ENCODE measurements around the gene STK39.

STK39 gene

GRCh38 chr2:168157070-168157469 is 90.3 kb downstream of the STK39 start:
- no peak for DNase-seq

GRCh38 chr2:168156661-168157060 is 90.7 kb downstream of the STK39 start:
- DNase-seq = no peak

DNA sequence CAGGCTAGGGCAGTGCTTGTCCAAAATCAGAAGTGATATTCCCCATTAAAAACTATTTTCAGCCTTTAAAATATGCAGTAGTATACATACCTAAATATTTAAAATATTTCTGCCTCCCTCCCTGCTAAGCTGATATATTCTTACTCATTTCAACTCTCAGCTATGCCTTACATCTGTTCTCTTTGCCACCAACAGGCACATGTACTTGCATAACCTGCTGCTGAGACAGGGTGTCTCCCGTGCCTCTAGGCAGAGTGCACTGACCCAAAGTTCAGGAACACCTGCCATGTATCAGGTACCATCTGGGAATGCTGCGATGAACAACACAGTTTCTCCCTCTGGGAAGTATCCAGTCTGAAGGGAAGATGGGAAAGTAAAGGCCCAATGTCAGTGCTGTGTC is 91.7 kb downstream of the STK39 start:
- DNase-seq = no peak

GRCh38 chr2:168155046-168155445 is 92.3 kb downstream of the STK39 start:
- DNase-seq = no peak

DNA sequence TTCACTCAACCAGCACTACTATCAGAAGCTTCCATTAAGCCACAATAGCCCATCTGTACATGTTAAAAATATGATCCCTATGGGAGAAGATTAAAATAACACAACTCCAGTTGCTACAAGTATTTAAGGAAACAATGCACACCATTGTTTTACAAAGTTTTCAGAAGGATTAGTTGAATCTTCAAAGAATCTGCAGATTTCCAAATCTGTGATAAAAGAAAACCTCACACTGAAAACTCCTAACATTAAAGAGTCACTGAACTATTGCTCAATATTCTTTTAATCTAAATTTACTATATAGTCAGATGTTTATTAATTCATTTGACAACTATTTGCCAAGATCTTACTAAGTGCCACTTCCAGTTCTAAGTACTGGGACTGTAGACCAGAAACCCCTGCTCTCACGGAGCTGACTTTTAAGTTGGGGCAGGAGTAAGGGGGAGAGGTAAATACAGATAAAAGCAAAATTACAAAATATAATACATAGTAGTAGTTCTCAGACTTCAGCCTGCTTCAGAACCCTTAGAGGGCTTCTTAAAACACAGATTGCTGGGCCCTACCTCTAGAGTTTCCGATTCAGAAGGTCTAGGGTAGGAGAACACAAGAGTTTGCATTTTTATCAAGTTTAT is 94.4 kb downstream of the STK39 start:
- no peak for DNase-seq

- DNase-seq = no peak
These were observed 97.4 kb downstream of the STK39 start for GRCh38 chr2:168149986-168150385.

- DNase-seq = no peak
These were observed 98.0 kb downstream of the STK39 start for GRCh38 chr2:168149150-168149974.

GRCh38 chr2:168147830-168148794 is 99.3 kb downstream of the STK39 start:
- DNase-seq = no peak

DNA sequence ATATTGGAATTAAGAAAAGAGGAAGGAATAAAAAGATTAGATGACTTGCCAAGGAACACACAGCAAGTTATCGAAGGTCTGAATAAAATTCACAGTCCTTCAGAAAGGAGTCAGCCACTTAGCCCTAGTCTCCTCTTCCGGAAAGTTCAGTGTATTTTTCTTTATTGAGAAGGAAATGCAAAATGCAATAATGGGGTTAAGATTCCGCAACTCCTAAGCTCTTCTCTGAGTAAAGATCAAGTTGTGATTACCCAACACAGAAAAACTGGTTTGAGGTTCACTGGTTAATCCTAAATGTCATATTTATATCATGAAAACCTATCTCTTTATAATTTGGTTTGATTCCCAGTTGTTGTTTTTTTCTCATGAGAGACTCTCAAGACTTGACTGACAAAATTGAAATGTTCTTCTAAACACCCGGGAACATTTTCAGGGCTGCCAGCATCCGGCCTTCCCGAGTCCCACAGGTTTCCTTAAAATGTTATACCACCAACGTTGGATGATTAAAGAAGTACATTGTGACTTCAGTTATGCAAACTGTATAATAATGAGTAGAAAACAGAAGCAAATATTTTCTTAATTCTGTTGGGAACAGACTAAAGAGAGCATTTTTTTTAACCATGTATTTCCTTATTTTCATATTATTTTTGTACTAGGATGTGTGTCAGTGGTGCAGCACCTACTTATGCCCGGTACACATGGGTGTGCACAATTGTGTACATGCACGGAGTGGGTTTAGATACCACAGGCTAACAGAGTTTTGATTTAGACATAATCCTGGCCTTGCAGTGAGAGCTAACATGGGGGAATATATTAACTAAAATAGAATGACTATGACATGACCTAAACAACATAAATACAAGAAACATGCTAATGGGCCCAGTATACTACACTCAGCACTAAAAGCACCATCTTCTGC is 100.2 kb downstream of the STK39 start:
- DNase-seq = no peak

GRCh38 chr2:168145426-168146310 is 101.7 kb downstream of the STK39 start:
- no peak for DNase-seq

DNA sequence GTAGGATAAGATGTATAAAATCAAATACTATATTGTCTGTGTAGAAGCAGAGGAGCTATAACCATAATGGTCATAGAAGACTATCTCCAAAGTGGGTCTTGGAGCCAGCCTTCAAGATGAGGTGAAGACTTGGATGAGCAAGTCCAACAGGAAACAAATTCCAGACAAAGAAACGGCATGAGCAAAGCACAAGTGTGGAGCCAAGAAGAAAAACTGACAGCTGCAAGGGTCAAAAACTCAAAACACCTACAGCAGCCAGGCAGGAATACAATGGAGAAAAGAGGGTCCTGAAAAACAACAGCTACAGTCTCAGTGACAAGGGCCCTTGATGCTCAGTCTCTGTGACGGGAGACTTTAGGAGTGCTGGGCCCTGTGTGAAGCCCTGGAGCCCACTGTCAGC is 102.4 kb downstream of the STK39 start:
- DNase-seq = no peak

DNA sequence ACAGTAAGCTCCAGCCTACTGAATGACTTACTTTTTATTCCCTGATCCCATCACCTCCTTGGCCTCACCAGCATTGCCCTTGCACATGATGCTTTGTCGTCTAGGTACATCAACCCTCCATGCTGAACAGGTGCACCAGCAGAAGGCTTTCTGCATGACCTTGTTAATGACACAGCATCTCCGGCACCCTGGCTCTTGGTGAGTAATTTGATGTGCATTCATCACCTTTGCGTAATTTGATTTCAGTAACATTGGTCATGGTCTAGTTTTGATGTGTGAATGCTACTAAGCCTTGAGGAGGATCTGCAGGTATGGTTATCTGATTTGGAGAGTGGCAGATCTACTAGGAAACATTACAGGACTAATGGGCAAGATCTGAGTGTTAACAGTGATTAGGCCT is 103.6 kb downstream of the STK39 start:
- no peak for DNase-seq

DNA sequence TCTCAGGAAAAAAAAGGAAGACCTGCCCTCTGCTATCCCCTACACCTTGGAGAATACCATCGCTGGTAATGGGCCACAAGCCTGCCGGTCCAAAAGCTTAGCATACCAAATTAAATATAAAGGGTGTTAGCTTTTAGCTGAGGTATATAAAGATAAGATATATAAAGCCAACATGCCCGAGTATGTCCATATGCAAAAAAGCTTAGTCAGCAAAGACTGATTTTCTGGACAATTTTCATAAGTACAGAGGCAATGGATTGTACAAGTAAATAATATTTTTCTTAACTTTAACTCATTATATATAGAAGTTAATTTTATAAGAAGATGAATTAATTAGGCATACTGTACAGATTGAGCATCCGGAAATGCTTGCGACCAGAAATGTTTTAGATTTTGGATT is 106.5 kb downstream of the STK39 start:
- DNase-seq = no peak

DNA sequence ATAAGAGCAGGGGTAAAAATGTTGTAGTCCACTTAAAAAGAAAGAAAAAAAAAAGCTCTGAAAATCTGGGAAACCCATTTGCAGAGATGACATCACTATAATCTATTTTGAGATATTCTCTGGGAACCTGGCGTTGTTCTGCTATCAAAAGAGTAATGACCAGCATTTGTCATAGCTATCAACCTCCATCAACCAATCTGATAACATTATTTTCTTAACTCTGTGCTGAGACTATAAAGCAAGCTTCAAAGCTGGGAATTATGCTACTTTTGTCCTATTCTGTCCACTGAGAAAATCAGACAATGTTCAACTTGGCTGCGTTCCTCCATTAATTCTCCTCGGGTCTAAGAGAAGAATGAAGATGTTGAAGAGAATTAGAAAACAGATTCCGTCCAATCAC is 107.5 kb downstream of the STK39 start:
- no peak for DNase-seq

DNA sequence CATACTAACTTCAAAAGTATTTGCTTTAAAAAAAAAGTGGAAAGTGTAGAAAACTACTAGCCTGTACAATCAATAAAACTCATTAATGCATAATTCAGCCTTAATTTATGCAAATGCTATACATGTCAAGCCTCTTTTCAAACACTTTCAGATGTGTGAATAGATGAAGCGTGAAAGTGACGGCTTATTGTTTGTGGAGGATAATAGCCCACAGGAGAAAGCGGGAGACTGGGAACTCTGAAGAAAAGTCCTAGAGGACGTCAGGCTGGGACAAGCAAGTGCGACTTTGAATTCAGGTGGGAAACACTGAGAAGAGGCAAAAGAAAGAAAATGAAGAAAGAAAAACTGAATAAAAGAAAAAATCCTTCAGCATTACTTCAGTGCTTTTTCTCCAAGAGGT is 108.5 kb downstream of the STK39 start:
- no peak for DNase-seq

GRCh38 chr2:168138374-168138773 is 109.0 kb downstream of the STK39 start:
- no peak for DNase-seq

DNA sequence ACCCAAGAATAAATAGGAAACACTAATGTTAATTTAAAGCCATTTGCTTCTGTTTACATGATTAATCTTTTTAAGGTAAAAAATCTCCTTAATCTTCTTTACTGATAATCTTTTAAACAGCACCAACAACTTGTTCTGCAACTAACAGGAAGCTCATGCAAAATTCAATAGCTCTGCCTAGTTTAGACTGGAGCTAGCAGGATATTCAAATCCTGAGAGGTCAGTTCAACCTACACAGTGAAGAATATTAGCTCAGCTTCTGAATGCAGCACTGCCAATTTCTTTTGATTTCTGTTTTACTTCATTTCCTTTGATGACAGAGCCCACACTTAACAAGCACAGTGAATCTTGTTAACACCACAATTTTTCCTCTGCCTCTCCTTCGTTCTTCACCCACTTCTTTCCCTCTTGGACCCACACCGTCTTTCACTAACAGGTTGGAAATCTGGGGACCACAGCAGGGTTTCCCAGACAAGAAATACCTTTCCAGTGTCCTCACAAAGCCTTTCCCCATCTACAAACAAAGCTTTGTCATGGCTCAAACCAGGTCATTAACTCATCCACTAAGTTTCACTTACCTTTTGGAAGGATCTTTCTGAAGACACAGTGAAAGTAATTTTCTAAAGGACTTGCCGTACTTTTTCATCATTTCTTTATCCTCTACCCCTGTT is 109.8 kb downstream of the STK39 start:
- no peak for DNase-seq

- DNase-seq = peak; percentile 44
These were observed 110.9 kb downstream of the STK39 start for GRCh38 chr2:168136392-168136977.

DNA sequence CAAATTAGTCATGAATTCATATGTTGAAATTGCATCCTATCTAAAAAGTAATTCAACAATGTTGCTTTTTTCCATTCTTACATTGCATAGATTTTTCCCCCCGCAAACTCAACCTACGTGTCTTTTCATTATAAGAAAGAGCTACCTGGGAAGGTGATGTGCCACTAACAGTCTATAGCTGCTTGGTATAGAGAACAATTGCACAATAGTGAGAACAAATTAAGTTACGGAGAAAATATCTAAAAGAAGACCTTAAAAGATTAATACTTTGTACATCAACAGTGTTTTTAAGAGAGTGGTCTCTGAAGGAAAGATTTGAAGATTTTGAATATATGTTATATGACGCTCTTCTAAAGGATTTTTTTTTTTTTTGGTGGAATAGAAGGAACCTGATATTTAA is 111.8 kb downstream of the STK39 start:
- DNase-seq = no peak

DNA sequence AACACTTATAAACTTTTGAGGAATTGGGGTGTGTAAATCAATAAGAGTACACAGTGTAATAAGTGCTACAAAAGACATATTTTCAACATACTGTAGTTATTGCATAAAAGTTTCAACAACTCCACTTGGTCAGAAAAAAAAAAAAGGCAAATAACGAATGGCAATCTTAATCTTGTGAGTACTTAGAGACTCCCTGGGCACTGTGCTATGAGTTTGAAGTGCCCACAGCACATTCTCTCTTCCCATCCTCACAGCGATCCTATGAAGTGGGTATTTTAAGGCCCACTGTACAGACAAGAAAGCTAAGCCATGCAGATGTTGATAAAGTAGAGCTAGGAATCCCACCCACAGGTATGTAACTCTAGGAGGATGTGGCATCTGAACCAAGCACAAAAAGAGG is 112.3 kb downstream of the STK39 start:
- no peak for DNase-seq

Measured in CD4-positive, alpha-beta T cell treated with Interleukin-4 for 4 hours (primary cell).